GM23248 (cell line): ENCODE data around the gene COL23A1.

ENCODE experiments used
- EZH2 ChIP-seq: fragments of 200-600 bp; sonication (generic); IDR thresholded peaks from 2 replicates; pipeline ENCODE4 v1.6.1; 2018; ENCODE audit warnings: antibody characterized with exemption, mild to moderate bottlenecking; ENCODE audit not compliant: insufficient read depth, poor library complexity, severe bottlenecking
- EZH2phosphoT487 ChIP-seq: fragments of 200-600 bp; sonication (generic); IDR thresholded peaks from 2 replicates; pipeline ENCODE4 v1.6.1; 2018; ENCODE audit warnings: antibody characterized with exemption, moderate library complexity, mild to moderate bottlenecking, low read depth; ENCODE audit not compliant: insufficient read depth

DNA sequence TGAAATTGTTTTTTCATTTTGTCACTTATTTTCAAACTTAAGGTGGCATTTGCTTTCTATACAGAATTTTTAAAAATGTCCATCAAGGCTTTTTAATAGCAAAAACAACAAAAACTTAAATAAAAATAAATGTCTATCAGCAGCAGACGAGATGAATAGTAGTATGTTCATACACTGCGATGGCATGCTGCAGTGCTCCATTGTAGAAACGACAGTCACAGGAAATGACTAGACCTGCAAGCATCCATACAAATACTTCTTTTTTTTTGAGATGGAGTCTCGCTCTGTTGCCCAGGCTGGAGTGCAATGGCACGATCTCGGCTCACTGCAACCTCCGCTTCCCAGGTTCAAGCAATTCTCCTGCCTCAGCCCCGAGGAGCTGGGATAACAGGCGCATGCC is 41.4 kb downstream of the COL23A1 start:
- TF ChIP-seq EZH2 (no peak), EZH2phosphoT487 (no peak)
